OCI-M2 (cell line): ENCODE data around the gene CDKL1.
"Not testable (repeated sequence)": the region's sequence is repeated elsewhere in the genome, so short reads cannot be mapped to it uniquely, and the experiment has no call there.

Source experiments
- DNase-seq: peaks from one replicate; lab custom pipeline; 2025; ENCODE audit not compliant: unreplicated experiment; lab: John Stamatoyannopoulos, UW

The CDKL1 gene

DNA sequence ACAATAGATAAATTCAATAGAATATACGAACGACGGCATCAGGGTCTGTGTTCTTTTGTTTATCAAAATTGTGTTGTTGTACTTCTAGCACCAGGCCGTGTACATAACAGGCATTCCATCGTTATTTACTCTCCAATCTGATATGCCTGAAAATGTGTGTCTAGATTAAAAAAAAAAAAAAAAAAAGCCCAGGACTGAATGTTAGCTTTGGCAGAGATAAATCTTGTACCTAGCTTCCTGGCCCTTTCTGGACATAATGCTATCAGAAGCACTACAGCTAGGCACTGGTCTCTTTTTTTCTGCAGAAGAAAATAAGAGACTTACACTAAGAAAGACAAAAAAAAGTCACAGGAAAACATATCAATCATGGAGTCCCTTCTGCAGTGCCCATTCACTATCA is 37.0 kb downstream of the CDKL1 start:
- no peak for DNase-seq

DNA sequence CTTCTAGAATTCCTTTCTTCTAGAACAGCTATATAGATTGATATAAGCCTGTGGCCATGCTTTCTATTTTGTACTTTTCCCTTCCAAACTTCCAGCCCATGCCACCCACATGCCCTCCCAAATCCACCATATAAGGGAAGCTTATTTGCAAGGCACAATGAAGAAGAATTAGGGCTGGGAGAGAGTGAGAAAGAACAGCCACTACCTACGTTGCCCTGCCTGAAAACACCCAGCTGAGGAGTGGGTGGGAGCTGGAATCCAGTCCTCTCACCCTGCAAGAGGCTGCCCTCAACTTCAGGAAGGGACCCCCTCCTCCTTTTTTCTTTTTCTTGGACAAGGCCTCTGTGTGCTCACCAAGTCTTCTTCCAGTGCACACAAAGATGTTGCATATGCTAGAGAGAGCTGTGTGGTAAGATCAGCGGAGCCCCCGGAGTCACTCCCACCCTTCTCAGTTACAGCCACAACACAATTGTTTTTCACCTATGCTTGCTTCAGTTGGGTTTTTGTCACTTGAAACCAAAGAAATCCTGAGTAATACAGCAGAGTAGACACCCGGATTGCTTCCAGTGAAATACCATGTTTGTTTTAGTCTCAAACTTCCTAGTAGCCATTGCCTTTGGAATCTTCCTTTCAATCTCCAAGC is 38.8 kb downstream of the CDKL1 start:
- no peak for DNase-seq

DNA sequence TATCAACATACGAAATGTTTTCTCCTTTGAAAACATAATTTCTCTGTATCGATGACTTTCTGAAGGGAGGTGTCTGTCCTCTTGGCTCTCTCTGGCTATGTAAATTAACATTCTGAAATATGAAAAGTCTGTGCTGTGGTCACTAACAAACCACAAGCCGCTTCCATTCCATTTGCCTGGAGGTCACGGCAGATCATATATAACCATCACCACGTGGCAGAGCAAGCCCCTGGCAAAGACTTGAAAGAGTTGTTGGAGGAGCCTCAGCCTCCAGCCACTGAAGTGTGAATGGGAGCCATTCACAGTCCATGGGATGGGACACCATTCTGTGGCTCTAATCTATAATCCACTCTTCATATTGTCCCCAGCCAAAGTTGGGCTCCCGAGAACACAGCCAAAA is 39.6 kb downstream of the CDKL1 start:
- no peak for DNase-seq

DNA sequence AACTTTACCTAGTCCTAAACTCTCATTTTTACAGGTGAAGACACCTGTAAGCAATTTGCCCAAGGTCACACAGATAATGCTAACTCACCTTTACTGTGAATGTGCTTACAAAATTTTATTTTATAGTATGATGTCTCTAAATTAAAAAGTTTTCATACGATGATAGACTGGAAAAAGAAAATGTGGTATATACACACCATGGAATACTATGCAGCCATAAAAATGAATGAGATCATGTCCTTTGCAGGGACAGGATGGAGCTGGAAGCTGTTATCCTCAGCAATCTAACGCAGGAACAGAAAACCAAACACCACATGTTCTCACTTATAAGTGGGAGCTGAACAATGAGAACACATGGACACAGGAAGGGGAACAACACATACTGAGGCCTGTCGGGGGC is 40.4 kb downstream of the CDKL1 start:
- not testable (repeated sequence) for DNase-seq

DNA sequence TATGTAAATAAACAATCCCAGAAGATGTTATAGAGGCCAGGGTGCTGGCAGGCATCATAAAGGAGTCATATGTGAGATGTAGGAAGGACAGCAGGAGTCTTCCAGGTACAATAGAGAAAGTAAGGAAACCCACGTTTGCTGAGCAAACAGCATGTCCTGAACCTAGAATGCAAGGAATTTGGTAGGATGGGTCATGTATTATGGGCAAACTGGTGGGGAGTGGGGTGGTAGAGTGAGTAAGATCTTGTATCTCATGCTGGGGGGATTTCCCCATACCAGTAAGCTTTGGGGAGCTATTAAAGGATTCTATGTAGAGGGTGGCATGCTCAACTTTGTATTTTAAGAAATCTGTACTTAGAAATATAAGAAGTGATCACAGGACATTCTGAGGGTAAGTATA is 41.0 kb downstream of the CDKL1 start:
- no peak for DNase-seq

DNA sequence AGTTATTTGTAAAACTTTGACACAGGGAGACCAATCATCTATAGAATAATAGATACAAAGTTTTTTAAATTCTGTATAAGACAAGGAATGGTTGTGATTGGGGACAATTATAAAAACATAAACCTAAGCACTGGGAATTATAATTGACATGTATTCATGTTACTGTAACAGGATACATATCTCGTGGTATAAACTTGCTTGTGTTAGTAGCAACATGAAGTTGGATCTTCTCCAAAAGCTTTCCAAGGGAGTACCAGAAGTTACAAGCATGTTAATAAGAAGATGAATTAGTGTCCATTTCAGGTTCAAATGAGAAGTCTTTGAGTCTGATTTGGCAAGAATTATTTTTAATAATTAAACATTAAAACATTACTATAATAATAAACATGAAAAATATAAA is 42.2 kb downstream of the CDKL1 start:
- DNase-seq, result no peak

DNA sequence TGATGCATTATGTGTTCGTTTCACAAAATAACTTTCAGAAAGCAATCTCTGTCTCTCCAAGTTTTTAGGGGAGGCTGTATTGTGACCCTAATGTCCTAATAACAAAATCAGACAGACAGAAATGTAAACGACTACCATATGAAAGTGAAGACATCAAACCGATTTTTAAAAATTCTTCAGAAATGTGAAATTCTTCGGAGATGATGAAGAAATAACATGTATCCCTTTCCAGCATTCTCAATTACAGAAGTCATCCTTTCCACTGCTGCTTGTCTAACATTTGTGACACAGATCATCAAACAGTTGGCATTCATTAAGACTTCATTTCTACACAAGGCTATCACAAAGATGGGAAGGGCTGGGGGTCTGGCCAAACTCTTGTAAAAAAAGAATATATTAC is 43.6 kb downstream of the CDKL1 start:
- DNase-seq, result no peak

DNA sequence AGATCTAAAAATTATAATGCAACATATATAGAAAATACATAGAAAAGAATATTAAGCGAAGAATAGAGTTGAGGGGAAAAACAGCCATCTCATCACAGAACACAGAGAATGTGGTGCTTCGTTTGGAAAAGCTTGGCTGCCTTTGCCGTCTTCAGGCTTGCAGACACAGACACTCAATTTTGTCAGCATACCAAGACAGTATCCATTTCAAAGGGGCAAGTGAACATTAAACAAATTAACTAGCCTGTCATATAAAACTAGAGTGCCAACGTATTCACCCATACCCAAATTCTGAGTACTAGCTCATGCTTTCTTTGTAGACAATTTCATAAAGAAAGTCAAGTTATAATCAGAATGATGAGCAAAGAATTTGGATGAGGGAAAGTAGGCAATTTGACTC is 44.1 kb downstream of the CDKL1 start:
- no peak for DNase-seq

DNA sequence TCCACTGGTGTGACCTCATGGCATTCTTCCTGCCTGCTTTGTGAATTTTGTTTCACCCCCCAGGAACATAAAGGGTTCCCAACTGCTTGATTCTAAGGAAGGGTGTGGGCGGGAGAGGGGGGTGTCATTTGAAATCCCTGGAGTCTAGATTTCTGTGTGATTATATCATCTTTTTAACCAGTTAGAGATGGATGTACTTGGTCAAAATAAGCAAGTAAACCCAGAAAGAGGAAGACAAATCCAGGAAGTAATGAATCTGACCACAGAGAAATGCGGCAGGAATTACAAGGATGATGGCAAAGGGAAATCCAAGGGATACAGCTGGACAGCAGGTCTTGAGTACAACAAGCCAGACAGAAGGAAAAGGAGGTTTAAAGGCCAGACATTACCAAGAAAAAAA is 45.7 kb downstream of the CDKL1 start:
- DNase-seq, result no peak

DNA sequence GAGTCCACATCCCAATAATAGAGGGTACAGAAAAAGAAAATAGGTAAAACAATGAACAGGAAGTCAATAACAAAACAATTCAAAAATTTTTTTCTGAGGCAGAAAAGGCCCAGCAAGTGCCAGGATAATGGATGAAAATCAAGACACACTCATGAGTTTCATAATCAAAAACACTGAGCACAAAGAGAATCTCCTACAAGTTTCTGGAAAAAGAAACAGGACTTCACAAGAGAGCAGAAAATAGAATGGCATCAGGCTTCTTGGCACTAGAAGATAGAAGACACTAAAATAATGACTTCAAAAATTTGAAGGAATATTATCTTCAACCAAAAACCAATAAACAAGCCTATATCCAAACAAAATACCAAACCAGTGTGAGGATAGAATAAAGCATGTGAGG is 47.7 kb downstream of the CDKL1 start:
- no peak for DNase-seq

DNA sequence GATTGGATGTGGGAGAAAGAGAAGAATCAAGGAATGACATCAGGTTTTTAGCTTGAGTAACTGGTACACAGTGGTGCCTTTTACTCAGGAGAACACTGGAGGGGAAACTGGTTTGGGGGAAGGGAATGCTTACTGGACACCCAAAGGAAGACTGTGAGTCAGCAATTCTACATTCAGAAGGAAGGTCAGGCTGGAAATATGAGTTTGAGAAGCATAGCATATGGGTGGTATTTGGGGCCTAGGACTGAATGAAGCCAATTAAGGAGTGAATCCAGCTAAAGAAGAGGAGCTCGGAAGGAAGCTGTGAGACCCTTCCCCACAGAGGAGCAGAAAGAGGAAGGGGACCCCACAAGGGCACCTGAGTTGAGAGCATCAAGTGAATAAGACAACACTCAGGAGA is 49.2 kb downstream of the CDKL1 start:
- DNase-seq, result no peak

DNA sequence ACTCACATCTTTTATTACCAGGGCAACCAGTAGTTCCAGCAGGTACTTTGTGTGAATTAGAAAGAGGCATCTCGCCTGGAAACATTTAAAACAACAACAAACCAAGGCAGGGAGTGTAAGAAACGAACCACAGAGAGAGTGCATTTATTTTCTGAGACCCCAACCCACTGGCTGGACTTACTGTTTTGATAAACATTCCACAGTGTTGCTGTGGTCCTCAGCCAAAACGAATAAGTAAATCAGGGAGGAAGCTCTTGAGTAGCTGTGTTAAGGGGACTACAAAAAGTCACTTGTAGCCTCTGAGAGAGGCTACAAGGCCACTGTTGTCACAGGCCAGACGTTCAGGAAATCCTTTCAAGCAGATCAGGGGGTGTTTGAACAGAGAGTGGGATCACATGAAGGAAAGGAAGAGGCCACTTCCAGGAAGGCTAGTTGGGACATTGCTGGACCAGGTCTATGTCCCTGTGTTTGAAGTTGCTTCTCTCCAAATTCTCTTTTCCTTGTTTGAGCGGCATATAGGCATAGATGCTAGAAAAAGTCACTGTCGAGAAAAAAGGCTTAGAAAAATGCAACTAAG is 50.7 kb downstream of the CDKL1 start:
- no peak for DNase-seq

DNA sequence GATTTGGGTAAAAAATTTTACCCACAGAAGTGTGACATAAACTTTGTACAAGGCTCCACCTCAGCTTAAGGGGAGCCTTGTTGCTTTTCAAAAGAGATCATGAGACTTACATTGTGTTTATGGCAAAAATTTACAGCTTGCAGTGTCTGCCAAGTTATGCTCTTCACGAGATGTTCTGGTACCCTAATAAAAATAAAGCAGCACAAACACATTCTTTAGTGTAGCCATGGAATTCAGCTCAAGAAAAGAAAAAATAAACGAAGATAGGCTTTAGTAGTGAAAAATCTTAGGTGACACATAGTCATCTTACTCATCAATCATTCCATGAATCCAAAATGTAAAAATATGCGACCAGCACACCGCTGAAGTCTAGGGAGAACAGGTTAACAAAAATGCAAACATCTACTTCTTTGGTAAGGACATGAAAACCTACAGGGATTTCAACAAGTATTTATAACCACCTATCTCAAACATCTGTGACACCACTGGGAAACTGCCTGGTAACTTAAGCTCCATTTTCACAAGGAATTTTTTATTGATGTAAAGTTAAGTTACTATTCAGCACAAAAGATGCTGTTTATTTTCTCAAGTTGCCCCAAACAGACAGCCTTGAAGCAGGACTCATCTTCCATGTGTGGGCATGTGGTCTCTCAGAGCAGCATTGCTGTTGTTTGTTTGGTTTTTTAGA is 51.7 kb downstream of the CDKL1 start:
- DNase-seq, result no peak

DNA sequence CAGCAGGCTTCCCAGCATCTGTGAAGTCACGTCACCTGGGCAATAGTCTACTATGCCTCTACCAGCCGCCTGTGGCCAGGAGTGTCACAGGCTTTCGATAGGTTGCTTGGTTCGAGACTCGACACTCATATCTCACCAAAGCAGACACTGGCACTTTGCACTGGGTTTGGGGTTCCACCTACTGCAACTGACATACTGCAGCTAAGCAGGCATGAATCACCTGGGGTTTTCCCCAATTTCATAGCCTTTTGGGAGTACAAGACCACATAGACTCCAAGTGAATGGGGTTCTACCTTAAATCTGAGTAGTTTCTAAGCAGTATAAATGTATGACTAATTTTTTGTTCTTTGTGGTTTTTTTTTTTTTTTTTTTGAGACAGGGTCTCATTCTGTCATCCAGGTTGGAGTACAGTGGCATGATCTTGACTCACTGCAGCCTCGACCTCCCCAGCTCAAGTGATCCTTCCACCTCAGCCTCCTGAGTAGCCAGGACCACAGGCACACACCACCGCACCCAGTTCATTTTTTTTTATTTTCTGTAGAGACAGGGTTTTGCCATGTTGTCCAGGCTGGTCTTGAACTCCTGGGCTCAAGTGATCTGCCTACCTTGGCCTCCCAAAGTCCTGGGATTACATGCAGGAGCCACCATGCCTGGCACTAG is 52.4 kb downstream of the CDKL1 start:
- no peak for DNase-seq

DNA sequence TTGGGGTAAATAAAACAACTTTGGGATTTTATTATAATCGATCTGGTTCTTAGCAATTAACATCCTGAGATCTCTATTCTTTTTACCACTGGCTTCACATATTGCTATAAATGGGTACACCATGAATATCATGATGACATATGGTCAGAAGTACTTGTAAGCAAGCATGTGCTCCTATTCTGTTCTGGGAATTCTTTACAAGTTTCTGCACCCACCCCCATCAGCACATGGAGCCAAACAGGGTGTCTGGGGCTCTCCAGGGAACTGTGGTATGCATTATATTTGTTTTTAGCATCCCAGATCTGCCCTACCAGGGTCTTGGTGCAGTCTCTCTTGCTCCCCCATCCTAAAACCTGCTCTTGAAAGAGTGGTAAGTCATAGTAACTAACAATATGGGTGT is 53.2 kb downstream of the CDKL1 start:
- DNase-seq, result no peak

DNA sequence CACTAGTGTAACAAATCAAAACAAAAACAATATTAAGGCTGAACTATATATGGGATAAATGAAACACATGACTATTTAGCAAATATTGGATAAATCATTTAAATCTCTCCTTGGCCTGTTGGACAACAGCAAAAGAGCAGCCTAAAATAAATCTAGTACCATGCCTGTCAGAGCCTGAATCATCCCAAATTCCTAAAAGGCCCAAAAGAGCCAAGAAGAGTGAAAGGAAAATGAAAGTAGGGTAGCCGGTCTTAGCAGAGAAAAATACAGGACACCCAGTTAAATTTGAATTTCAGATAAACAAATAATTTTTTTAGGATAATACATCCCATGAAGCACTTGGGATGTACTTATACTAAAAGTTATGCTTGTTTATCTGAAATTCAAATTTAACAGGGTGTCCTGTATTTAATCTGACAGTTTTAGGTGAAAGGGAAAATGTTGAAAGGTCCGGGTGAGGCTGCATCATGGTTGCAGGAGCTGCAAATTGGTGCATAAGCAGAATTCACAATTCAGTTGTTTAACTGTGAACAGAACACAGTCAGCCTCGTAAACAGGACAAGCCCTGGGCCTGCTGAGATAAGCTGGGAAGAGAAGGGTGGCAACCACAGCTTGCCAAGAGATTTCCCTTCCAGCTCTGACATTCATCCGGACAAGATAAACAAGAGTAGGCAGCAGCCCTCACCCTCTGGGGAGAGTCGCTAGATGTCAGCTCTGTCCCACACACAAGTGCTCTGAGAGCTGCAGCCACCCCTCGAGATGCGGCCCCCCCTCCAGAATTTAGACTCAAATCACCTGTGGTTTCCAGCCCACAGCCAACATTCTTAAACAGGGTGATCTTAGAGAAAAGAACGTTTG is 54.2 kb downstream of the CDKL1 start:
- peak; percentile 87 for DNase-seq

DNA sequence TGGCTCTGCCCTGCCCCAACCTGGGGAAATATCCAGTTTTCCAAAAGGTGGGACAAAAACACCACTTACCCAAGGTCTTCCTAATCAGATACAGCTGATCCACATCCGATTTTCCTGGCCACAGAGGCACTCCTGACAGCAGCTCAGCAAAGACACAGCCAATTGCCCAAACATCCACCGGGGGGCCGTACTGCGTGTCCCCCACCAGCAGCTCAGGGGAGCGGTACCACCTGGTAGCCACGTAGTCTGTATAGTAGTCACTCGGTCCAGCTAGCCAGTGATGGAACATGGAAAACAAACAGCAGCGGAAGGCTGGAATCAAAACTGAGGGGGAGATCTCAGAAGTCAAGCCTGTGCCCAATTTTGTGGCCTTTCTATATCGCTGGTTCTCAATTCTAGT is 55.7 kb downstream of the CDKL1 start:
- DNase-seq, result no peak

DNA sequence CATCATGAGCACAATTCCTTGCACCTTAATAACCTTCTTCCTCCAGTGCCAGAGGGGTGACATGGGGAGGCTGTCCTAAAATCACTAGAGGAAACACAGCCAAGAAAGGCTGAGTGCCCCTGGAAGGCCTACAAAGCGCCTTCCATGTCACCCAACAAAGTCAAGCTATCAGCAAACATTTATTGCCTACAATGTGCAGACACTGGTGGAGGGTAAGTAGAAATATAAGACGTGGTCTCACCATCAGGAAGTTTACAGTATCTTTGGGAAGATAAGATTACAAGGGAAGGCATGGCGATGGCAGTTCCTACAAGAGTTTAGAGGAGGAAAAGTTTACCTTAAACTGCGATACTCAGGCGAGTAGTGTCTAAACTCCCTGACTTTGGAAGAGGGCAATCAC is 56.6 kb downstream of the CDKL1 start:
- no peak for DNase-seq

DNA sequence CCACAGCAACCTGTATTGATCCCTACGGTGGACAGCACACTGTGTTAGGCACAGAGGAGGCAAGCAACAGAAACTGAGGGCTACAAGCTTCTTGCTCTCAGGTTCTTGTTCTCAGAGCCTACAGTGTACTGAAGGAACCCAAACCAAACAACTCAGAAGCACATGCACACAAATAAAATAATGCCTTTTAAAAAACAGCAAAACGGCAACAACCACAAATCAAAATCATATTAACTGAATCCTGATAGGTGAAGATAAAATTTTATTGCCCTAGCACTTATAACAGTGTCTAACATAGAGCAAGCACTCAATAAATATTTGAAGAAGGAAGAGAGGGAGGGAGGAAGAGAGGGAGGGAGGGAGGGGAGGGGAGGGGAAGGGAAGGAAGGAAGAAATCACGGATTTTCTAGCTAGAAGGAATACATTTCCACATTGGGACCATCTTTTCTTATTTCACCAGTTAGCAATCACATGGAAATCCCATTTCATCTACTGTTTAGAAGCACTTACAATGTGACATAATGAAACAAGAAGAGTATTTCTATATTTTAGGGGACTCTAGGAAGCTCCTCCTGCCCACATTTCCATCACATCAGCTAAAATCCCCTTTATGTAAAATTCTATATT is 57.4 kb downstream of the CDKL1 start:
- no peak for DNase-seq

DNA sequence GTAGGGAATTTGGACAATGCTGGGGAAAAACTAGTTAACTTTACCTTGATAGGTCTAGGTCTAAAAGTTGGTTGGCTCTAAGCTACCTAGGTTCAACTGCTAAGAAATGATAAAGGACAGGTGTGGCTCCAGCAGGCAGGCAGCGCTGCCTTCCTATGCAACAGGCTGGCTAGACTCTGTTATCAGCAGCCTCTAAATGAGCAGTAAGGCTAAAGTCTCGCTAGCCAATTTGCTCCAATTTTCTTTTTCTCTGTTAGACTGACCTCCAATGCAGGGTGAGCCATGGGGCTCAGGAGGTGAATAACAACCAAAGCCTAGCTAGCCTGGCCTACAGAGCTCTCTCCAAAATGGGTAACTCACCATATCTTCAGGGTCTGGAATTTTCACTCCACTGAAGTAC is 58.1 kb downstream of the CDKL1 start:
- no peak for DNase-seq
